Lower leg skin (tissue), 3 donors: Measurements from ENCODE around the gene PDZRN3.

Experiments
- POLR2A ChIP-seq, 2 donors: fragments of 450-650 bp; IDR thresholded peaks; one replicate each; pipeline ENCODE4 v1.6.1; 2016 to 2017; ENCODE audit warnings: antibody characterized with exemption in 2 of 2, mild to moderate bottlenecking in 1 of 2, moderate library complexity in 1 of 2
- TF ChIP-seq, protein P1 (sequence below), 3 donors: fragments of 450-650 bp; IDR thresholded peaks; one replicate each; pipeline ENCODE4 v1.5.1; 2016; ENCODE audit warnings: antibody characterized with exemption in 3 of 3, mild to moderate bottlenecking in 3 of 3, moderate library complexity in 2 of 3

DNA sequence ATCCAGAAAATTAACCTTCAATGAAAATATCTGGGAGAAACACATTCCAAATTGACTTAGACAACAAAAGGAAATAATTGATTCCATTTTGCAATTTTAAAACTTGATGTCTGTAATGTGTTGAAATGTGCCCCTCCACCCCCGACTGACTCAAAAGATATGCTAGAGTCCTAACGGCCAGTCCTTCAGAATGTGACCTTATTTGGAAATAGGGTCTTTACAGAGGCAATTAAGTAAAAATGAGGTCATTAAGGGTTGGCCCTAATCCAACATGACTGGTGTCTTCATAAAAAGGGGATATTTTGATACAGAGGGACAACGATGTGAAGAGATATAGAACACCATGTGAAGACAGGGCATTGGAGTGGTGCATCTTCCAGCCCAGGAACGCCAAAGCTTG is 153.9 kb downstream of the PDZRN3 start:
- TF ChIP-seq, protein P1, sequence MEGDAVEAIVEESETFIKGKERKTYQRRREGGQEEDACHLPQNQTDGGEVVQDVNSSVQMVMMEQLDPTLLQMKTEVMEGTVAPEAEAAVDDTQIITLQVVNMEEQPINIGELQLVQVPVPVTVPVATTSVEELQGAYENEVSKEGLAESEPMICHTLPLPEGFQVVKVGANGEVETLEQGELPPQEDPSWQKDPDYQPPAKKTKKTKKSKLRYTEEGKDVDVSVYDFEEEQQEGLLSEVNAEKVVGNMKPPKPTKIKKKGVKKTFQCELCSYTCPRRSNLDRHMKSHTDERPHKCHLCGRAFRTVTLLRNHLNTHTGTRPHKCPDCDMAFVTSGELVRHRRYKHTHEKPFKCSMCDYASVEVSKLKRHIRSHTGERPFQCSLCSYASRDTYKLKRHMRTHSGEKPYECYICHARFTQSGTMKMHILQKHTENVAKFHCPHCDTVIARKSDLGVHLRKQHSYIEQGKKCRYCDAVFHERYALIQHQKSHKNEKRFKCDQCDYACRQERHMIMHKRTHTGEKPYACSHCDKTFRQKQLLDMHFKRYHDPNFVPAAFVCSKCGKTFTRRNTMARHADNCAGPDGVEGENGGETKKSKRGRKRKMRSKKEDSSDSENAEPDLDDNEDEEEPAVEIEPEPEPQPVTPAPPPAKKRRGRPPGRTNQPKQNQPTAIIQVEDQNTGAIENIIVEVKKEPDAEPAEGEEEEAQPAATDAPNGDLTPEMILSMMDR (IDR thresholded peaks at IDR 0.05) = no peak
- no peak for TF ChIP-seq POLR2A (IDR thresholded peaks at IDR 0.05)
